HG03280 (cell line): ENCODE data around the gene TRIOBP.

Experiments
- ATAC-seq: cut with Tn5 transposase; IDR thresholded peaks from one replicate; pipeline ENCODE4 v1.9.1; 2021; ENCODE audit warnings: mild to moderate bottlenecking, moderate library complexity; ENCODE audit not compliant: unreplicated experiment

TRIOBP gene

DNA sequence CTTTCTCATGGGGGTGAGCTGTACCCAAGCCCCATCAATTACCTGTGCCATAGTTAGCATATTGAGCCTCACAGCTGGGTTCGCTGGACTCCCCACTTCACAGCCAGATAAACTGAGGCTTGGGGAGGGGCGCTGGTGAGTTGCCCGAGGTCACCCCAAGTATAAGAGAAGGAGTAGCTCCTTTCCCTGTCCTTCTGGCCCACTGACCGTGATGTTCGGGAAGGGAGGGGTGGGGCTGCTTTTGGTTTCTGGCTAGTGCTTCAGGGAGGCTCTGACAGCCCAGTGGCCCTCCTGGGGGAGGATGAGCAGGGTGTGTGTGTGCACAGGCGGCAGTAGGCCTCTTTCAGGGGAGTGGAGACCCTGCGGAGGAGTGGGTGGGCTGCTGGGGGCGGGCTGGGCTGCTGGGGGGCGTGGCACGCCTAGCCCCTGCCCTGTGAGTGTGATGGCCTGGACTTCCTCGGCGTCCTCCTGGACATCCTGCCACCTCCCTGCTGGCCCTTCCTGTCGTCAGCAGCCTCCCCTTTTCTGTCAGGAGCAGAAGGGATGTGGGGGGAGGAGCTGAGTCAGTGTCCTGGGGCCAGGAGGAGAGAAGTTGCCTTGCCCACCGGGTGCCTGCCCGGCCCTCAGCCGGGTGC is 50.3 kb downstream of the TRIOBP start:
- ATAC-seq = no peak

DNA sequence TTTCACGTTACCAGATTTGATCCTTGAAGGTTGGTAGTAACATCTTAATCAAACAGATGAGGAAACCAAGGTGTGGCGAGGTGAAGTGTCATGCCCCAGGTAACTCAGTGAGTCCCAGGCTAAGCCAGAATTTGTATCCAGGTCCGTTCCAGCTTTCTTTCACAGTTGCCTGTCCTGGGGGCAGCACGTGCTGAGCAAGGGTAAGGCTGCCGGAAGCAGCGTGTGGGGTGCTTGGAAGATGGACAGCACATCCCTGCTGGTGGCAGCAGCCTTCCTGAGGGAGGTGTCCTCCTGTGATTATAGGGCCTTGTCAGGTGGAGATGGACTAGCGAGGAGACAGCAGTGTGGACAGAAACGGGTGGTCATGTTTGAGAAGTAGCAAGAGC is 50.9 kb downstream of the TRIOBP start:
- ATAC-seq = no peak

DNA sequence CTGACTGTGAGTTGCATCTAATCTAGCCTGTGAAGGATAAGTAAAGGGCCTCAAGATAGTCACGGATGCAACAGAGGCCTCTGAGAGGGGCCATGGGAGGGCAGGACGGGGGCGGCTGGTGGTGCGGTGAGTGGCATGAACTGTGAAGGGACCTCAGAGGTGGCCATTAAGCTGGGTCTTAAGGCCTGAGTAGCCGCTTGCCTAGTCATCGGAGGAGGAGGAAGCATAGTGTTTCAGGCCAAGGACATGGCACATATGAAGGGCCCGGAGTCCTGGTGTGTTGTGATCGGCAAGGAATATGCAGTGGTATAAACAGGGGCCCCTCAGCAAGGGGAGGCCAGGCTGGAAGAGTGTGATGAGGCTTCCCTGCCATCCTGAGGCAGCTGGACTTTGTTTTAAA is 51.8 kb downstream of the TRIOBP start:
- no peak for ATAC-seq

DNA sequence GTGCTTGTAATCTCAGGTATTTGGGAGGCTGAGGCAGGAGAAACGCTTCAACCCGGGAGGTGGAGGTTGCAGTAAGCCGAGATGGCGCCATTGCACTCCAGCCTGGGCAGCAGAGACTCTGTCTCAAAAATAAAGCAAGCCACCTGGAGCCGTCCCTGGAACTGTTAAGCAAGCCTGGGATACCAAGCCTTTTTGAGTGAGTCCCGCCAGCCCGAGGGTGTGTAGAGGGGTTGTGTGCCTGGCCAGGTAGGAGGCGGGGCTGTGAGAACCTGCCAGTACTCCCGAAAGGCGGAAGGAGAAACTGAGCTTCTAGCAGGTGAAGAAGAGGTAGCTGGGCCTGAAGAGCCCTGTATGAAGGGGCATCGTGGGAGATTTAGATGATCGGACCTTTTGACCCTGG is 52.4 kb downstream of the TRIOBP start:
- no peak for ATAC-seq

DNA sequence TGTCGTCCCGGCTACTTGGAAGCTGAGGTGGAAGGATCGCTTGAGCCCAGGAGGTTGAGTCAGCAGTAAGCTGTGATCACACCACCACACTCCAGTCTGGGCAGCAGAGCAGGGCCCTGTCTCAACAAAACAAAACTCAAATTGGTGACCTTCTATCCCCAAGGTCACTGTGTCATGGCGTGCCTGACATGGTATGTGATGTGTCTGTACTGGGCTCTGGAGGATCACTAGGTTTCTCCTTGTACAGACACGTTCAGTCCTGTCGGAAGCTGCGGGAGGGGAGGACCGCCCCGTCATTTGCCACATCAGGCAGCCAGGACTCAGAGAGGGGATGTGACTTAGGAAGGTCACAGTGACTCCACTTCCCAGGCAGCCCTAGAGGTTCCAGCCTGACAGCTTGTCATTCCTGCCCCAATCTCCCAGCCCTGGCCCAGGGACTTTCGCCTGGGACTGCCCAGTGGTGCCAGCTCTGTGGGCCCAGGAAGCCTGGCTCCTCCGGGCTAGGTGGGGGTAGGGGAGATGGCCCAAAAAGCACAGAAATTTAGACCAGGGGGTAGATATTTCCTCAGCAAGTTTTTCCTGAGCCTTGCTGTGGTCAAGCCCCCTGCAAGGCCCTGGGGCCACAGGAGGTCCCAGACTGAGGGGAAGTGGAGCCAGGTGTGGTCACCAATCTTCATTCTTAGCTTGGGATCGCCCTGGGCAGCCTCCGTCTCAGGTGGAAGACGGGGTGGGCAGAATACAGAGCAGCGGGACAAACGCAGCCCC is 53.2 kb downstream of the TRIOBP start:
- ATAC-seq = no peak

DNA sequence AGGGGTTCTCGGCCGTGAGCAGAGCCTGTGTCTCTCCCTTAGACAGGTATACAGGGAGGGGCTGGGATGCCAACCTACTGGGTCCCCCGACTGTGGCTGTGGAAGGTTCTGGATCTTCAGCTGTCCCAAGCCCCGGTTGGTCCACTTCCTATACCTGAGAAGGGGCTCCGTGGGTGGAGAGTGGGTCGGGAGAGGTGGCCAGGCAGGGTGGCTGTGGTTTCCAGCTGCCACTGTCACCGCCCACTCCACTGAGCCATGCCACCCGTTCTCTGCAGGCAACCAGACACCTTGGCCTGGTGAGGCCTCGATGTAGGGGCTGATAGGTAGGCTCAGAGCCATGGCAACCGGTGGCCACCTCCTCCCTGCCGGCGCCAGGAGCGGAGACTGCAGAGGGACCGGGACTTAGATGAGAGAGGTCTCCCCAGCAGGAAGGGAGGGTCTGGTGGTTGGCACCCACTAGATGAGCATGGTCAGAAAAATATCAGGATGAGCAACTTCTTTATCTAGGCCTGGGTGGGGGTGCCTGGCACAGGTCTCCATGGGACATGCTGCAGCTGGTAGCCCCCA is 53.8 kb downstream of the TRIOBP start:
- ATAC-seq = no peak

DNA sequence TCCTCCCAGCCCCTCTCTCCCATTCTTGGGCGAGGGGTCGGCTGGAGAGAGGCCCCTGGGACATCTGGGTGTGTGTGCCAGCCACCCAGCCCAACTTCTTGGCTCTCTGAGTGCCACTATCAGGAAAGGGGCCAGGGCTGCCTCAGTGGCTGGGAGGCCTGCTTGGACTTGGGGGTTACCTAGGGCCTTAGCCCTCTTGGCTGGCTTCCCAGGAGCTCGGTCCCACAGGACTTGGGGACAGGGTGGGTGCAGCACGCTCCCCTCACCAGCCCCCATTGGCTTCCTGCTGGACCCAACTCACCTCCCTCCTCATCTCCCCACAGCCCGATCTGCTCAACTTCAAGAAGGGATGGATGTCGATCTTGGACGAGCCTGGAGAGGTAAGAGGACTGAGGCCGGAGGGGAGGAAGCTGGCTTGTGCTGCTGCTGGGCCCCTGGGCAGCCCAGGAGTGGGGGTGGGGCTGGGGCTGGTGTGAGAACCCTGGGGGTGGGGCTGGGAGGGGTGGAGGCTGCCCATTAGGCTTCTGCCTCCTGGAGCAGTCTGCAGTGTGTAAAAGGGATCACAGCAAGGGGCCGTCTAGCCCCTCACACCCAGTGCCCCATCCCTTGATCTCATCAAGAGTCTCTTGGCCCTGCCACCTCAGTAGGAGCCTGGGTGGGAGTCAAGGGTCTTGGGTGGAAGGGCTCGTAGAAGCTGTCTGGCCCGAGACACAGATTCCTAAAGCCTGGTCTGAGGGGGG is 54.8 kb downstream of the TRIOBP start:
- no peak for ATAC-seq

DNA sequence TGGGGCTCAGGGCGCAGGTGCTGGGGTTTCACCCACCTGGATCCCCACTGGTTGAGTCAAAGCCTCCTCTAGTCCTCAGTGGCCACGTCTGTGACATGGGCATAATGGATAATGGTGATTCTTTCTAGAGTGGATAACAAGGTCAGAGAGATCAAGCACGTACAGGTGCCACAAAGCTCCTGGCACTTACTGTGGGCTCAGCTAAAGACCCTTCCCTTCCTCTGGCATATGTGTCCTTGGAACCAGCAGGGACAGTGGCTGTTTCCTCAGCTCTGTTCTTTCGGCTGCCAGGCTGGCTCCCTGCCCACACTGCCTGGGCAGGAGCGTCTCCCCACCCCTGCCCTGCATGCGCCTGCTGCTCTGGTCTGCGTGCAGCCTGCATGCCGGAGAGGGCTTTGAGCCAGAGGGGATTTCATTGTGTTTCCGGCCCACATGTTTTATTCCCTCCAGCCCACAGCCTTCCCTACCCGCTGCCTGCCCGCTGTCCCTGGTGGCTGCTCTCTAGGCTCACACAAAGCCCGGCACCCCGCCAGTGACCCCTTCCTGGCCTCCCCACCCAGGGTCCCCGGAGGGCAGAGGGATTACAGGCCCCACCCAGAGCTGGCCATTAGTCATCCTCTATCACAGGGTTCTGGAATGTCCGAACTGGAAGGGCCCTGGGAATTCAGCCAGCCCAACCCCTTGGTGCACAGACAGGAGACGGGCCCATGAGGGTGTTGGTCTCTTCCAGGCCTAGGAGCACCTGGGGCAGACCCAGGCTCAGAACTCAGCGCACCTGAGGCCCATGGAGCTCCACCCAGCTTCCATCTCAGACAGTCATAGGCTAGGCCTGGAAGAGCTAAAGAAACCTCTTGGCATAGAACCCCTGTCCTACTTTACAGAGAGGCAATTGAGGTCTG is 55.6 kb downstream of the TRIOBP start:
- no peak for ATAC-seq

DNA sequence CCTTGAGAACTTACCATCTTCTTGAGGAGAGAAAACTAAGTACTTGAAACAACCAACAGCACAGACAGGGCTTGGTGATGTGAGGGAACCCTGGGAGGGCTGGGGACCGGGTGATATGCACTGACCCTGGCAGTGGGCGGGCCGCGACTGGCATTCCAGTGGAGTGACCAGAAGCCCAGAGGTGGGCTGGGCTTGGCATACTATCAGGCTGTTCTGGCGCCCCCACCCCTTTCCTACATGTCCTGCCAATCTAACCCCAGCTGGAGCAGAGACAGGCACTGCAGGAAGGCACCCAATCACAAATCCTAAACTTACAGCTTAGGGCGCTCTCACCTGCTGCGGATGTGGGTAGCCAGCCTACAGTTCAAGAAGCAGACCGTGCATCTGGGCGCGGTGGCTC is 56.9 kb downstream of the TRIOBP start:
- no peak for ATAC-seq

DNA sequence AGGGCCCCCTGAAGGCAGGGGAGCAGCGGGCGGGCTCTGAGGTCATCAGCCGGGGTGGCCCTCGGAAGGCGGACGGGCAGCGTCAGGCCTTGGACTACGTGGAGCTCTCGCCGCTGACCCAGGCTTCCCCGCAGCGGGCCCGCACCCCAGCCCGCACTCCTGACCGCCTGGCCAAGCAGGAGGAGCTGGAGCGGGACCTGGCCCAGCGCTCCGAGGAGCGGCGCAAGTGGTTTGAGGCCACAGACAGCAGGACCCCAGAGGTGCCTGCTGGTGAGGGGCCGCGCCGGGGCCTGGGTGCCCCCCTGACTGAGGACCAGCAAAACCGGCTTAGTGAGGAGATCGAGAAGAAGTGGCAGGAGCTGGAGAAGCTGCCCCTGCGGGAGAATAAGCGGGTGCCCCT is 60.8 kb downstream of the TRIOBP start:
- ATAC-seq = no peak

DNA sequence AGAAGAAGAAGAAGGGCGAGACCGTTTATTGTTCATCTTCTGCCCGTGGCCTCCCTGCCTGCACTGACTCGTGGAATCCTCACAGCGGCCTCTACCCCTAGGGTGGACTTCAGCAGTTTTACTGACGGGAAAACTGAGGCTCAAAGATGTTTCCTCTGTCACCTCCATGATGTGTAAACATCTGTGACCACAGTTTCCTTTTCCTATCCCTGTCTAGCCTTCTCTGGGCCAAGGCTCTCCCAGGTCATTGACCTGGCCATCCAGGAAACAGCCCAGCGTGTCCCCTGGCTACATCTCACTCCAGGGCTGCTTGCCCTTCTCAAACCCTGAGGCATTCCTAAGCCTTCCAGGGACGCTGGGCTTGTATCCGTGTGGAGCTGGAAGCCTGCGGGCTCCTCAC is 61.8 kb downstream of the TRIOBP start:
- ATAC-seq = no peak

DNA sequence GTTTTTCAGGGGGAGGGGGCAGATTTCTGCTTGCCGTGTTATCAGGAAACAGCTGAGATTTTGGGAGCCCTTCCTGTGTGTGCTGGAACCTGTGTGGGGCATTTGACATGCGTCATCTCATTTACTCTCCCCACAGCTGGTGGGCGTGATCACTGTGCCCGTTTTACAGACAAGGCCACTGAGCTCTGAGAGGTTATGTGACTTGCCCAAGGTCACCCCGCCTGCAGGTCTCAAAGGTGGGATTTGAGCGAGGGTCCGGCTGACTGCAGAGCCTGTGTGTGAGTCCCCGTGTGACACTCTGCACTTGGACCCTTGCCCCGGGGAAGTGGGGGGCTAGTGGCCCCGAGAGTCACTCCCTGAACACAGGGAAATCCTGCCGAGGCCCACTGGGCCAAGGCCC is 62.4 kb downstream of the TRIOBP start:
- no peak for ATAC-seq

DNA sequence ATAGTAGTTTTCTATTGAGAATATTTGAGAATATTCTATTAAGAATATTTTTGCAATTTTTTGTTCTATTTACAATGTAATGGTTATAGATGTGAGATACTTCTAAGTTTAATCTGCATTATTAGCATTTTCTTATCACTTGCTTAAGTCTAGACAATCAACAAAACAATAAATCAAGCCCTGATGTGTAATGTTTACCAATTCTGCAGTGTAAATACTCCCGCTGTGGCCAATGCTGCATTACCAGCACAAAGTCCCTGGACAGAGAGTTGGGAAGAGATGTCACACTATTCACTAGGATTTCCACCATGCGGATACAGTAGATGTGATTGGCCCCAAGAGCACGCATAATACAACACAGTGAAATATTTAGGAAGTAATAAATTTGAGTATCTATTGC is 63.3 kb downstream of the TRIOBP start:
- ATAC-seq = no peak

DNA sequence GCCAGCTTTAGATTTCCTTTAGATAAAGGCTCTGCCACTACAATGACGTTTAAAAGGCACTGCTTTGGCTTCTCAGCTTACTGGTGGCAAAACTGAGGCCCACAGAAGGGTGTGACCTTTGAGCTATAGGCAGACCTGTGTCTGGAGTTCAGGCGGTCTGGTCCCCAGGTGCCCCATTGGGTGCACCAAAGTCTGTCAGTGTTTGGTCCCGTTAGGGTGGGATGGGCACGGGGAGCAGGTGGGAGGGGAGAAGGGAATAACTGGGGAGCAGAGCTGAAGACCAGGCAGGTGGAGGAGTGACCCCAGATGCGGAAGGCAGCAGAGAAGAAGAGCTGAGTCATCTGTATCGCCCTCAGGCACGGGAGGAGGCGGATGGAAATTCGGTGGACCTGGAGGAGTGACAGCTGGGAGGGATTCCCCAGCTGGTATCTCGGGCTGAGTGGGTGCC is 65.6 kb downstream of the TRIOBP start:
- no peak for ATAC-seq

DNA sequence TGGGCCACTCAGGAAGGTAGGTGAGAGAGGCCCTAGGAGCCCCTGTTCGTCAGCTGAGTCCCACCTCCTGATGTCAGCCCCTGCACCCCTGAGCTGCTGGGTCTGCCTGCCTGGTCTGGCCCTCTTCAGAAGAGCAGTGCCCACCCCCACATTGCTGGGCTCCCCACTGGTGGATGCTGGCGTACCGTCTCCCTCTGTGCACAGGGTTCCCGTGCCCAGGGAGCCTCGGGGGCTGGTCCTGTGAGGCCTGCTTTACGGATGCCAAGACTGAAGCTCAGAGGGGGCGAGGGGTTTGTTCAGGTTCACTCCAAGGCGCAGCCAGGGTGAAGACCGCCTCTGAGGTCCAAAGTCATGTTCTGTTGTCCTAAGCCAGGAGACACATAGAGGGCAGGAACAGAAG is 66.2 kb downstream of the TRIOBP start:
- no peak for ATAC-seq

DNA sequence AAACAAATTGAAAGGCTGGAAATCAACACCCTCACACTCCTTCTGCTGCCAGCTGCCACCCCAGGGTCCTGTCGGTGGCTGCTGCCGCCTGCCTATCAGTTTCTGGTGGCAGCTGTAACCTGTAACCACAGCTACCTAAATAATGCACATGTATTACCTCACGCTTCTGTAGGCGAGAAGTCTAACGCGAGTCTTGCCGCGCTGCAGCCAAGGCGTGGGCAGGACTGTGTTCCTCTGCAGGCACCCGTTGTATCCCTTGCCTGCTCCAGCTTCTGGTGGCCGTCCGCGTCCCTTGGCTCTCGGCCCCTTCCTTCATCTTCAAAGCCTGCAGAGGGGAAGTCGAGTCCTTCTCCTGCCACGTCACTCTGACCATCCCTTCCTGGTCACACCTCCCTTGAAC is 66.8 kb downstream of the TRIOBP start:
- no peak for ATAC-seq

DNA sequence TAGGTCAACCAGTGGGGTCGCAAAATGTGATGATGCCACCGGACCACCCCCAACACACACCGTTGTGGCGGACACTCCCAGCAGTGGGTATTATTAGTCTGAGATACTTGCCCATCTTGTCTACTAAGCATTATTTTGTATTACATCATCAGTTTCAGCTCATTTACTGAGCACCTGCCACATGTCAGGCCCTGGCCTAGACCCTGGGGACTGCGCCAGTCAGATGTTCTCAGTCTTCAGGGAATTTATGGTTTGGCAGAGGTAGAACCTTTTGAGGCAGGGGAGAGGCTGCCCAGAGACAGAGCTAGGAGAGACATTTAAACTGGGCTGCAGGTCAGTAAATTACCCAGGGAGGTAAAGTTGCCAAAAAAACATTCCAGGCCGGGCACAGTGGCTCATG is 67.8 kb downstream of the TRIOBP start:
- ATAC-seq = no peak

DNA sequence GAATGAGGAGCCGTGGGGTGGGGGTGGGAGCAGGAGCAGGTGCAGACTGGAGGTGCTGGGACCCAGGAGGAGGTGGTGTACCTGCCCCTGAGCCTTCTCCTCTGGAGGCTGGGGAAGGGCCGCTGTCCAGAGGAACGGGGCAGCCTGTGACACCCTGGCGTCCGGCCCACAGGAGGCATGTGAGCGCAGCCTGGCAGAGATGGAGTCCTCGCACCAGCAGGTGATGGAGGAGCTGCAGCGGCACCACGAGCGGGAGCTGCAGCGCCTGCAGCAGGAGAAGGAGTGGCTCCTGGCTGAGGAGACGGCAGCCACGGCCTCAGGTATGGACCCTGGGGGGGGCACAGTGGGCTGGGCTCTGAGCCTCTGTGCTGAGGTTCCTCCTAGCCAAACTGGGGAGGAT is 68.7 kb downstream of the TRIOBP start:
- no peak for ATAC-seq

DNA sequence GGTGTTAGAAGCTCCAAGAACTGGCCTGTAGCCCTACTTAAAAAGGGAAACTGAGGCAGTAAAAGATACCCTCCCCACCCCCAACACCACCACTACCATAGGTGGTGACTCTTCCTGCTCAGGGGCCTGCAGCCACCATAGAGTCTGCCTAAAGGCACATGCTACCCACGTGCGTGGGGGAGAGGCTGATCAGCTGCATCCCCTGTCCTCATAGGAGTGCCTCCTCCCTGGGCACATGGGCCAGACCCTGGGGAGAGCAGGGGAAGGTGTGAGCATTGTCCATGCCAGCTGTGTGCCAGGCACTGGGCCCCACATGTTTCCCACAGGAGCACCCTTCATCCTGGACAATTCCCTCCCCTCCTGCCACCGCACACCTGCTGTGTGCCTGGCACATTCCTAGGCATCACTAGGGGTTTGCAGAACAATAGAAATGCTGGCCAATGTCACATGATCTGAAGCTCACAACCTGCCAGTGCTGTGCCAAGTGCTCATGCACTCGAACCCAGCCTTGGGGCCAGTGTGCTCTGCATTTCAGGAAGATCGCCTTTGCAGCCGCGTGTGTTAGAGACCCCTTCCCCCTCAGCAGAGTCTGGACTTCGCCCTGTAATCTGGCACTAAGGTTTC is 69.2 kb downstream of the TRIOBP start:
- no peak for ATAC-seq

DNA sequence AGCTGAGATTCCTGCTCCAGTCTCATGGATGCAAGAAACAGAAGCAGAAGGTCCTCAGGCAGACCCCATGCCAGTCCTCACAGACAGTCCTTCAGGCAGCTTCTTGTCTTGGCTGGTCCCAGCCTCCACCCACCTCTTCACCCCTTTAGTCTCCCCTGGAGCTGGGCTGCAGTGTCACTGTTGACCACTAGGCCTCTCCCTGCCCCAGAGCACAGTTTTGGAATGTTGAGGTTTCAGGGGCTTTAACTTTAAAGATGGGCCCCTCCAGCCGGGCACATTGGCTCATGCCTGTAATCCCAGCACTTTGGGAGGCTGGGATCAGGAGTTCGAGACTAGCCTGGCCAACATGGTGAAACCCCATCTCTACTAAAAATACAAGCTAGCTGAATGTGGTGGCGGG is 71.4 kb downstream of the TRIOBP start:
- ATAC-seq = no peak
